GM18858 (cell line): ENCODE data around the gene AGT.
"Not testable (repeated sequence)": the region's sequence is repeated elsewhere in the genome, so short reads cannot be mapped to it uniquely, and the experiment has no call there.

Experiments
- ATAC-seq: cut with Tn5 transposase; IDR thresholded peaks from one replicate; pipeline ENCODE4 v1.9.1; 2021; ENCODE audit not compliant: unreplicated experiment

Gene AGT

GRCh38 chr1:230694464-230694863 lies 19.5 kb downstream of the AGT start:
- no peak for ATAC-seq

- ATAC-seq: no peak
These were observed 20.1 kb downstream of the AGT start for GRCh38 chr1:230693777-230694176.

- ATAC-seq: no peak
These were observed 20.7 kb downstream of the AGT start for GRCh38 chr1:230693221-230693620.

GRCh38 chr1:230691615-230692014 lies 22.3 kb downstream of the AGT start:
- ATAC-seq: no peak

GRCh38 chr1:230690101-230690500 lies 23.8 kb downstream of the AGT start:
- ATAC-seq: no peak

- ATAC-seq: no peak
These were observed 27.2 kb downstream of the AGT start for GRCh38 chr1:230686747-230687146.

GRCh38 chr1:230684998-230685397 lies 28.9 kb downstream of the AGT start:
- no peak for ATAC-seq

- ATAC-seq: no peak
These were observed 29.8 kb downstream of the AGT start for GRCh38 chr1:230684146-230684545.

GRCh38 chr1:230682882-230683610 lies 30.9 kb downstream of the AGT start:
- ATAC-seq: no peak

- ATAC-seq: no peak
These were observed 31.6 kb downstream of the AGT start for GRCh38 chr1:230682274-230682673.

GRCh38 chr1:230681599-230681998 lies 32.3 kb downstream of the AGT start:
- no peak for ATAC-seq

- ATAC-seq: no peak
These were observed 33.5 kb downstream of the AGT start for GRCh38 chr1:230680300-230681025.

- no peak for ATAC-seq
These were observed 34.1 kb downstream of the AGT start for GRCh38 chr1:230679825-230680224.

- ATAC-seq: no peak
These were observed 34.7 kb downstream of the AGT start for GRCh38 chr1:230679192-230679591.

GRCh38 chr1:230677200-230677599 lies 36.7 kb downstream of the AGT start:
- no peak for ATAC-seq

- no peak for ATAC-seq
These were observed 39.3 kb downstream of the AGT start for GRCh38 chr1:230674581-230674980.

- no peak for ATAC-seq
These were observed 44.4 kb downstream of the AGT start for GRCh38 chr1:230669543-230669942.

- no peak for ATAC-seq
These were observed 45.7 kb downstream of the AGT start for GRCh38 chr1:230668227-230668626.

GRCh38 chr1:230661976-230662375 lies 51.9 kb downstream of the AGT start:
- ATAC-seq: no peak

- no peak for ATAC-seq
These were observed 55.2 kb downstream of the AGT start for GRCh38 chr1:230658691-230659090.

- ATAC-seq: not testable (repeated sequence)
These were observed 55.8 kb downstream of the AGT start for GRCh38 chr1:230658103-230658502.

- ATAC-seq: not testable (repeated sequence)
These were observed 57.2 kb downstream of the AGT start for GRCh38 chr1:230656719-230657118.
